HG02610 (cell line): ENCODE results near the gene DISC1.

Experiments
- ATAC-seq: cut with Tn5 transposase; IDR thresholded peaks from one replicate; pipeline ENCODE4 v1.9.1; 2021; ENCODE audit warnings: mild to moderate bottlenecking, moderate library complexity; ENCODE audit not compliant: unreplicated experiment

Gene DISC1

GRCh38 chr1:231972111-231972445 lies 345.5 kb downstream of the DISC1 start:
- ATAC-seq: no peak

- no peak for ATAC-seq
Measured at GRCh38 chr1:231973830-231974229, 347.2 kb downstream of the DISC1 start.

GRCh38 chr1:231976231-231976630 lies 349.6 kb downstream of the DISC1 start:
- no peak for ATAC-seq

- no peak for ATAC-seq
Measured at GRCh38 chr1:231981675-231982074, 355.1 kb downstream of the DISC1 start.

- ATAC-seq: no peak
Measured at GRCh38 chr1:231982871-231983587, 356.4 kb downstream of the DISC1 start.

- no peak for ATAC-seq
Measured at GRCh38 chr1:231983588-231984193, 357.1 kb downstream of the DISC1 start.

GRCh38 chr1:231985296-231986023 lies 358.9 kb downstream of the DISC1 start:
- ATAC-seq: no peak

GRCh38 chr1:231986631-231987336 lies 360.2 kb downstream of the DISC1 start:
- ATAC-seq: no peak

- no peak for ATAC-seq
Measured at GRCh38 chr1:231990388-231990787, 363.8 kb downstream of the DISC1 start.

- ATAC-seq: no peak
Measured at GRCh38 chr1:231991231-231991630, 364.6 kb downstream of the DISC1 start.

GRCh38 chr1:231993968-231994455 lies 367.4 kb downstream of the DISC1 start:
- no peak for ATAC-seq

- no peak for ATAC-seq
Measured at GRCh38 chr1:231998791-231999190, 372.2 kb downstream of the DISC1 start.

GRCh38 chr1:232005300-232005699 lies 378.7 kb downstream of the DISC1 start:
- ATAC-seq: no peak

GRCh38 chr1:232009741-232010140 lies 383.2 kb downstream of the DISC1 start:
- ATAC-seq: no peak

GRCh38 chr1:232011961-232012360 lies 385.4 kb downstream of the DISC1 start:
- ATAC-seq: no peak

GRCh38 chr1:232012773-232013386 lies 386.3 kb downstream of the DISC1 start:
- no peak for ATAC-seq

- ATAC-seq: no peak
Measured at GRCh38 chr1:232014941-232015340, 388.4 kb downstream of the DISC1 start.

GRCh38 chr1:232016616-232017015 lies 390.0 kb downstream of the DISC1 start:
- ATAC-seq: no peak

- no peak for ATAC-seq
Measured at GRCh38 chr1:232017057-232017456, 390.5 kb downstream of the DISC1 start.

GRCh38 chr1:232017759-232018158 lies 391.2 kb downstream of the DISC1 start:
- no peak for ATAC-seq
